ENCODE measurements around the gene BICDL2.
A peak's percentile ranks its signal among the peaks of the same experiment; 100 is the strongest.
"Not testable (repeated sequence)": the region's sequence is repeated elsewhere in the genome, so short reads cannot be mapped to it uniquely, and the experiment has no call there.

BICDL2 gene

GRCh38 chr16:3036726-3037315, at the start of gene BICDL2:
TSS of gene BICDL2 (minus strand) at chr16:3036944. CDS start at chr16:3035496, 1,448 bp downstream.
- DNase-seq, result peak; percentile 35

- DNase-seq, result no peak
These were observed 49.3 kb upstream of the BICDL2 start for GRCh38 chr16:3085868-3086595.

DNA sequence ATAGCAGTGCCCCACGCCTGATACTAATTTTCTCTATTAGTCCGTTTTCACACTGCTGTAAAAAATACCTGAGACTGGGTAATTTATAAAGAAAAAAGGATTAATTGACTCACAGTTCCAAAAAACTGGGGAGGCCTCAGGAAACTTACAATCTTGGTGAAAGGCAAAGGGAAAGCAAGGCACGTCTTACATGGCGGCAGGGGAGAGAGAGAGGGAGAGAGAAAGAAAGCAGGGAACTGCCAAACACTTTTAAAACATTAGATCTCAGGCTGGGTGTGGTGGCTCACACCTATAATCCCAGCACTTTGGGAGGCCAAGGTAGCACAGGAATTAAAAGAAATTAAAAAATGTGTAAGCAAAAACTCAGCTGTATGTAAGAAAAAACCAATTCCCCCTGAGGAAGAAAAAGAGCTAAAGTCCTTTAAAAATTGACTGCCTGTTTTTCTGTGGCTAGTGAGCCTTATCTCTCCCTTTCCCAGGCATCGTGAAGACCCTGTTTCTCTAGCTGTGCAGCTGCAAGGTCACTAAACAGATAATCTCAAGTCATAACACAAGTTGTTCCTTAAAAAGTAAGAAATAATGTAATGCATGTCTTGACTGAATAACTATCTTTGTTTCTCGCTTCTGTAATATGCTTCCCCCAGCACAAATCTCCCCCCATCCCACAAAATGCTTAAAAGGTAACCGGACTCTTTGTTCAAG, 48.4 kb upstream of the BICDL2 start:
- DNase-seq, result no peak

DNA sequence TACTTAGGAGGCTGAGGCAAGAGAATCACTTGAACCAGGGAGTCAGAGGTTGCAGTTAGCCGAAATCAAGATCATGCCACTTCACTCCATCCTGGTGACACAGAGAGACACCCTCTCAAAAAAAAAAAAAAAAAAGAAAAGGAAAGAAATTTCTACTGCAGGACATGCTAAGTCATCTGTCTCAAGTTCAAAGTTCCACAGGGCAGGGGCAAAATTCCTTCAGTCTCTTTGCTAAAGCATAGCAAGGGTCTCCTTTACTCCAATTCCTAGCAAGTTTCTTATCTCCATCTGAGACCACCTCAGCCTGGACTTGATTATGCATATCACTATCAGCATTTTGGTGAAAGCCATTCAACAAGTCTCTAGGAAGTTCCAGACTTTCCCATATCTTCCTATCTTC, 47.7 kb upstream of the BICDL2 start:
- no peak for DNase-seq

DNA sequence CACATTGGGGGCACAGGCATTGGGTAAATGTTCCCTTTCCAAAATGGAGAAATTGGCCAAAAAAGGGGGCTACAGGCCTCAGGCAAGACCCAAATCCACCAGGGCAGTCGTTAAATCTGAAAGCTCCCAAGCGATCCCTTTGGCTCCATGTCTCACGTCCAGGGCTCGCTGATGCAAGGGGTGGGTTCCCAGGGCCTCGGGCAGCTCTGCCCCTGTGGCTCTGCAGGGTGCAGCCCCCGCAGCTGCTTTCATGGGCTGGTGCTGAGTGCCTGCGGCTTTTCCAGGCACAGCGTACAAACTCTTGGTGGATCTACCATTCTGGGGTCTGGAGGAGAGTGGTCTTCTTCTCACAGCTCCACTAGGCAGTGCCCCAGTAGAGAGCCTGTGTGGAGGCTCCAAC, 46.7 kb upstream of the BICDL2 start:
- not testable (repeated sequence) for DNase-seq

GRCh38 chr16:3081957-3082356, 45.2 kb upstream of the BICDL2 start:
- not testable (repeated sequence) for DNase-seq

- no peak for DNase-seq
These were observed 43.3 kb upstream of the BICDL2 start for GRCh38 chr16:3080024-3080423.

- no peak for DNase-seq
These were observed 39.8 kb upstream of the BICDL2 start for GRCh38 chr16:3076577-3076976.

GRCh38 chr16:3075946-3076345, 39.2 kb upstream of the BICDL2 start:
- DNase-seq, result not testable (repeated sequence)

GRCh38 chr16:3075523-3075915, 38.8 kb upstream of the BICDL2 start:
- DNase-seq, result no peak

DNA sequence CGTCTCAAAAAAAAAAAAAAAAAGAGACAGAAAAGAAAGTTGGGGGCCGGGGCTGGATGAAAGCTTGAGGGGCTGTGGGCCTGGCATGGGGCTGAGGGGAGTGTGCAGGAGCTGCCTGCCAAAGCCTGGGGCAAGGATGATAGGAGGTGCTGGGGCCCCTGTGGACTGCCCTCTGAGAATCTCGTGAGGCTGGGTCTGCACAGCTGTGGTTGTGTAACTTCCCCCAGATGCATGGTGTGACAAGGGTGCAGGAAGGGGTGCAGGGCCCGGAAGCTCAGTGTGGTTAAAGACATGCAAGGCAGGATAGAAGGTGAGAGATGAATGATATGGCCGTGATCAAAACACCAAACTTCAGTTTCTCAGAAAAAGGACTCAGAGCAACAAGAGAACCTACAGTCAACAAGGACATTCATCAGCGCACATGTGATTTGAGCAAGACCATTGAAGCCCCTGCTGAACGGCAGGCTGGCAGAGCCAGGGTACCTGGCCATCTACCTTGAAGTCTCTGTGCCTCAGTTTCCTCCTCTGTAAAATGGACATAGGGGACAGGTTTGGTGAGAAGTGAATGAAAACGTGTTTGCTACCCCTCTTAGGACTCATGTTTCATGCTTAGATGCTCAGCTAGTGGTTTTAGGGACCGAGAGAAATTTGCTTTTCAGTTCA, 38.2 kb upstream of the BICDL2 start:
- no peak for DNase-seq

- DNase-seq, result no peak
These were observed 36.7 kb upstream of the BICDL2 start for GRCh38 chr16:3073448-3073847.

GRCh38 chr16:3072576-3073263, 36.0 kb upstream of the BICDL2 start:
- DNase-seq, result not testable (repeated sequence)

DNA sequence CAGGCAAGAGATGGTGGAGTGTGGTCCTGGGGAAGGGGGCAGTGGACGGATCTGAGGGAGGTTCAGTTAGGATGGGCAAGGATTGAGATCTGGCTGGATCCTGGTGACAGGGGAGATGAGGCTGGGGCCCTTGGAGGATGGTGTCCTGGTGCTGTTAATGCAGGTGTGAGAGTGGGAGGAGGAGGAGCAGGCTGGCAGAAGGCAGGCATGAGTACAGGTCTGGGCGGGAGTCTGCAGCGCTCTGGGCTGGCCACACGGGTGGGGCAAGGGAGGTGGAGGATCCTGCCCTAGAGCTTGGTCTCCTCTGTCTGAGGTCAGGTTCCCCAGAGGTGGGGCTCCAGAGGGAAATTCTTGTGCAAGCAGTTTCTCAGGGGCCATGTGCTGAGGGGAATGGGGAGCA, 35.4 kb upstream of the BICDL2 start:
- not testable (repeated sequence) for DNase-seq

DNA sequence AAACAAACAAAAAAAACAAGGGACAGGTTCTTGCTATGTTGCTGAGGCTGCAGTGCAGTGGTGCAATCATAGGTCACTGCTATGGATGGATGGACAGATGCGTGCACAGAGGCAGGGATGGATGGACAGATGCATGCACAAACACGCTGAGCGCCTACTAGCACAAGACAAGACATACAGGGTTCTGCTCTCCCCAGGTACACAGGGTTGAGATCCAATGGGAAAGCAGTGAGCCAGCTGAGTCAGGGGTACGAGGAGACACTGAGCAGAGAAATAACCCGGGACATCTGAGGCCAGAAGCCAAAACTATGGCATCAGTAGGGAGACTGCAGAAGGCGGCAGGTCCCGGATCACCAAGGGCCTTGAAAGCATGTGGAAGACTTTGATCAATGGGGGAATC, 34.9 kb upstream of the BICDL2 start:
- DNase-seq, result no peak

DNA sequence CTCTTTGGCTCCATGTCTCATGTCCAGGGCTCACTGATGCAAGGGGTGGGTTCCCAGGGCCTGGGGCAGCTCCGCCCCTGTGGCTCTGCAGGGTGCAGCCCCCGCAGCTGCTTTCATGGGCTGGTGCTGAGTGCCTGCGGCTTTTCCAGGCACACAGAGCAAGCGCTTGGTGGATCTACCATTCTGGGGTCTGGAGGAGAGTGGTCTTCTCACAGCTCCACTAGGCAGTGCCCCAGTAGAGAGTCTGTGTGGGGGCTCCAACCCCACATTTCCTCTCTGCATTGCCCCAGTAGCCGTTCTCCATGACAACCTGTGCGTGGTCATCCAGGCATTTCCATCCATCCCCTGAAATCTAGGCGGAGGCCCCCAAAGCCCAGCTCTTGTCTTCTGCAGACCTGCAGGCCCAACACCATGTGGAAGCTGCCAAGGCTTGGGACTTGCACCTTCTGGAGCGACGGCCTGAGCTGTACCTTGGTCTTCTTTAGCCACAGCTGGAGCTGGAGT, 33.9 kb upstream of the BICDL2 start:
- DNase-seq, result no peak

GRCh38 chr16:3069146-3069545, 32.4 kb upstream of the BICDL2 start:
- not testable (repeated sequence) for DNase-seq

GRCh38 chr16:3068487-3068886, 31.7 kb upstream of the BICDL2 start:
- DNase-seq, result no peak

DNA sequence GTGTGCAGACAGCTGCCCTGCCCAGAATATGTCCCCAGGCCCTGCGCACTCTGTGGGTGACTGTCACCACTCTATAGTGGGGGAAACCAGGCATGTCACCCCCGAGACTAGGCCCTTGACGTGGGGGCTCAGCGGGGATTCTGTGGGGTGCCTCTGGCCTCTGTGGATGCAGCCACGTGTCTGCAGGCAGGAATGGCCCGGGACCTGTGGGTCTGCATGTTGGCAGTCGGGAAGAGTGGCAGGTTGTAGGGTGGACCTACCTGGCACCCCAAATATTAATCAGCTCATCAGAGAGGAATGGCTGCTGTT, 29.6 kb upstream of the BICDL2 start:
- no peak for DNase-seq

DNA sequence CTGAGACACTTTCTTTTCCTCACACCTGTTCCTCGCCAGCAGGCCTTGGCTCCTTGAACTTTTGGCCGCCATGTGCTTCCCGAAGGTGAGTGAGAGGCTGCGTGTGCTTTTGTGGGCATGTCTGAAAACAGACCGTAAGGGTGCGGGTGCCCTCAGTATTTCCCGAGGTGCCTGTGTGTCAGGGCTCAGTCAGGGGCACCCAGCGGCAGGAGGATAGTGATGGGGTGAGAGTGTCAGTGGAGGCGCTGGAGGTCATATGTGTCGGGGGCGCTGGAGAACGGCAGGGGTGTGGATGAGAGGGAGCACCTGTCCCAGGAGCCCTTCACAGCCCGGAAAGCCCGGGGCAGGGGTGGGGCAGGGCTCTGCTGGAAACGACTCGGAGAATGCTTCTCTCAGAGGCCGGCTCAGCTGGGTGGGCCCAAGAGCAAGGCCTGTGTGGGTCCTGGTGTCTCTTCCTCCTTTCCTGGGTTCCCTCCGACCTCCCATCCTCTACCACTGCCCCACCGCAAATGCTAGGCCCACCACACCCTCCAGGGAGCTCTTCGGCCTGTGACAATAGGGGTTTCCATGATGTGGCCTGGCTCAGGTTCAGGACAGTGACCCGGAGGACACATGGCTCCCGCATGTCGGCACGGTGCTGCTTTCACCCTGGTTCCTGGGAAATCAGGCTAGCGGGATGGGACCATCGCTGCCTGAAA, 29.1 kb upstream of the BICDL2 start:
- no peak for DNase-seq

DNA sequence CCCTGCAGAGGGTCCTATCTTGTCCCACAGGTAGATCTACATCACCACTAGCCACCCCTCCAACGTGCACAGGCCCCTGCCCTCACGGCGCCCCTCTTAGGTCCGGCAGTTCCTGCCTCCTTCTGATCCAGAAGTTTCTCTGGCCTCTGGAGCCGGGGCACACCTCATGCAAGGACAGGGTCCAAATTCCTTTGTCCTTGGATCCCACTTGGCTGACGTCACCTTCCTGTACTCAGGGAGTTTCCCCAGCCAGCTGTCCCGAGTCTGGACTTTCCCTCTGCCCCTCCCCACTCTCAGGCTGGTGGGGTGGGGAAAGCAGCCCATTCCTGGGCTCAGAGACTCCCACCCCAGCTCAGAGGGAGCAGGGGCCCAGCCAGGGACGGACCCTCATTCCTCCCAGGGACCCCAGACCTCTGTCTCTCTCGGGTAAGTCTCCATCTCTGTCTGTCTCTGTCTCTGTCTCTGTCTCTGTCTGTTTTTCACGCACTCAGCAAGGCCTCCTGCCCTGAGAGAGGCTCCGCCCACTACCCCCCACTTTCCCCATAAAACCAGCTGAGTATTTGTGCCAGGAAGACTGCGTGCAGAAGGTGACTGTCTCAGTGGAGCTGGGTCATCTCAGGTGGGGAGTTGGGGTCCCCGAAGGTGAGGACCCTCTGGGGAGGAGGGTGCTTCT, 28.5 kb upstream of the BICDL2 start, which contains the start of gene IL32:
TSS of gene IL32 (plus strand) at position 572 of the 673 bp plus-strand sequence. CDS start 172 bp downstream, outside the sequence.
- no peak for DNase-seq
